Muscle layer of colon (tissue), 2 donors: Measurements from ENCODE around the gene MED8.

Experiments
- H3K27ac ChIP-seq: one replicate; pipeline ENCODE4 v1.7.0; 2013; ENCODE audit warnings: low read depth, mild to moderate bottlenecking, low read length, moderate library complexity
- H3K27me3 ChIP-seq, 2 donors: one replicate each; pipeline ENCODE4 v1.7.0; 2013; ENCODE audit warnings: low read length in 2 of 2, mild to moderate bottlenecking in 2 of 2; ENCODE audit not compliant: insufficient read depth in 2 of 2, control insufficient read depth in 1 of 2
- H3K36me3 ChIP-seq: one replicate; pipeline ENCODE4 v1.7.0; 2013; ENCODE audit warnings: mild to moderate bottlenecking, low read length; ENCODE audit not compliant: insufficient read depth
- H3K4me1 ChIP-seq: one replicate; pipeline ENCODE4 v1.7.0; 2013; ENCODE audit warnings: mild to moderate bottlenecking, low read length; ENCODE audit not compliant: insufficient read depth
- H3K4me3 ChIP-seq, 2 donors: one replicate each; pipeline ENCODE4 v1.7.0; 2013; ENCODE audit warnings: low read length in 2 of 2, low read depth in 1 of 2, mild to moderate bottlenecking in 1 of 2, moderate library complexity in 1 of 2
- H3K9ac ChIP-seq: one replicate; pipeline ENCODE4 v1.7.0; 2013; ENCODE audit warnings: low read length
- H3K9me3 ChIP-seq: one replicate; pipeline ENCODE4 v1.7.0; 2013; ENCODE audit warnings: mild to moderate bottlenecking, low read length
- donor health status: abdominal sarcoma.
- donor health status: Adenocarcinoma of cecum.

The MED8 gene

GRCh38 chr1:43432171-43432860 lies 42.7 kb upstream of the MED8 start:
- H3K9ac ChIP-seq, result no peak overlapping the region
- H3K9me3 ChIP-seq, result no peaks in the 10 kb centered on the region
- H3K4me1 ChIP-seq, result peaks cover 20% of the 10 kb centered on the region
- H3K27me3 ChIP-seq, result no peaks in the 10 kb centered on the region
- H3K4me3 ChIP-seq, result no peak overlapping the region
- no peak overlapping the region for H3K27ac ChIP-seq
- peaks cover 77% of the 10 kb centered on the region for H3K36me3 ChIP-seq

GRCh38 chr1:43431676-43432075 lies 42.1 kb upstream of the MED8 start:
- no peaks in the 10 kb centered on the region for H3K9me3 ChIP-seq
- no peak overlapping the region for H3K9ac ChIP-seq
- H3K27me3 ChIP-seq, result no peaks in the 10 kb centered on the region
- H3K27ac ChIP-seq, result no peak overlapping the region
- peaks cover 84% of the 10 kb centered on the region for H3K36me3 ChIP-seq
- no peak overlapping the region for H3K4me3 ChIP-seq
- H3K4me1 ChIP-seq, result peaks cover 18% of the 10 kb centered on the region

GRCh38 chr1:43430831-43431230 lies 41.2 kb upstream of the MED8 start:
- Histone ChIP-seq H3K9me3 (no peaks in the 10 kb centered on the region), H3K9ac (no peak overlapping the region), H3K27me3 (no peaks in the 10 kb centered on the region), H3K27ac (no peak overlapping the region), H3K4me3 (no peak overlapping the region), H3K4me1 (peaks cover 10% of the 10 kb centered on the region), H3K36me3 (peaks cover 92% of the 10 kb centered on the region)

GRCh38 chr1:43427941-43428340 lies 38.3 kb upstream of the MED8 start:
- peaks cover 91% of the 10 kb centered on the region for H3K36me3 ChIP-seq
- no peaks in the 10 kb centered on the region for H3K4me1 ChIP-seq
- no peaks in the 10 kb centered on the region for H3K27me3 ChIP-seq
- H3K9me3 ChIP-seq, result no peaks in the 10 kb centered on the region
- H3K9ac ChIP-seq, result no peak overlapping the region
- no peak overlapping the region for H3K4me3 ChIP-seq
- H3K27ac ChIP-seq, result no peak overlapping the region

DNA sequence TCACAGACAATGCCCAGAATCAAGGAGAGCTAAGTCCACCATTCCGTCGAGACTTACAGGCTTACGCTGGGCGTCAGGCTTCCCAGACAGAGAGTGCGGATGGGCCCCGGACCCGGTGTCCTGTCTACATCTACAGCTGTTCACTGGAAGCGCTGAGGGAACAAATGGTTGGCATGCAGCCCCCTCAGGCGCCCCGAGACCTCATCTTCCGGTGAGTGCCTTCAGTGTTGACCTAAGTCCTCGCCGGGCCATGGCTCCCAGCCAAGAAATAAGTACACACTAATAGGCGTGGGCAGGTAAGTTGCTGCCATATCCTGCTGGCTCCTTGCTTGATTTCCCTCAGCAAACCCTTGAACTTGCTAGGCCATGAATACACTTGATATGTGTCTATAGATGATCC lies 37.9 kb upstream of the MED8 start:
- H3K4me1 ChIP-seq, result no peaks in the 10 kb centered on the region
- peaks cover 87% of the 10 kb centered on the region for H3K36me3 ChIP-seq
- H3K9me3 ChIP-seq, result no peaks in the 10 kb centered on the region
- no peak overlapping the region for H3K9ac ChIP-seq
- H3K27me3 ChIP-seq, result no peaks in the 10 kb centered on the region
- H3K4me3 ChIP-seq, result no peak overlapping the region
- no peak overlapping the region for H3K27ac ChIP-seq

- Histone ChIP-seq H3K36me3 (peaks cover 86% of the 10 kb centered on the region), H3K27me3 (no peaks in the 10 kb centered on the region), H3K9ac (no peak overlapping the region), H3K4me1 (no peaks in the 10 kb centered on the region), H3K9me3 (no peaks in the 10 kb centered on the region), H3K27ac (no peak overlapping the region), H3K4me3 (no peak overlapping the region)
Measured at GRCh38 chr1:43426221-43426620, 36.6 kb upstream of the MED8 start.

- Histone ChIP-seq H3K36me3 (peaks cover 86% of the 10 kb centered on the region), H3K9ac (no peak overlapping the region), H3K9me3 (no peaks in the 10 kb centered on the region), H3K27me3 (no peaks in the 10 kb centered on the region), H3K27ac (no peak overlapping the region), H3K4me1 (no peaks in the 10 kb centered on the region), H3K4me3 (no peak overlapping the region)
Measured at GRCh38 chr1:43425045-43425444, 35.4 kb upstream of the MED8 start.

DNA sequence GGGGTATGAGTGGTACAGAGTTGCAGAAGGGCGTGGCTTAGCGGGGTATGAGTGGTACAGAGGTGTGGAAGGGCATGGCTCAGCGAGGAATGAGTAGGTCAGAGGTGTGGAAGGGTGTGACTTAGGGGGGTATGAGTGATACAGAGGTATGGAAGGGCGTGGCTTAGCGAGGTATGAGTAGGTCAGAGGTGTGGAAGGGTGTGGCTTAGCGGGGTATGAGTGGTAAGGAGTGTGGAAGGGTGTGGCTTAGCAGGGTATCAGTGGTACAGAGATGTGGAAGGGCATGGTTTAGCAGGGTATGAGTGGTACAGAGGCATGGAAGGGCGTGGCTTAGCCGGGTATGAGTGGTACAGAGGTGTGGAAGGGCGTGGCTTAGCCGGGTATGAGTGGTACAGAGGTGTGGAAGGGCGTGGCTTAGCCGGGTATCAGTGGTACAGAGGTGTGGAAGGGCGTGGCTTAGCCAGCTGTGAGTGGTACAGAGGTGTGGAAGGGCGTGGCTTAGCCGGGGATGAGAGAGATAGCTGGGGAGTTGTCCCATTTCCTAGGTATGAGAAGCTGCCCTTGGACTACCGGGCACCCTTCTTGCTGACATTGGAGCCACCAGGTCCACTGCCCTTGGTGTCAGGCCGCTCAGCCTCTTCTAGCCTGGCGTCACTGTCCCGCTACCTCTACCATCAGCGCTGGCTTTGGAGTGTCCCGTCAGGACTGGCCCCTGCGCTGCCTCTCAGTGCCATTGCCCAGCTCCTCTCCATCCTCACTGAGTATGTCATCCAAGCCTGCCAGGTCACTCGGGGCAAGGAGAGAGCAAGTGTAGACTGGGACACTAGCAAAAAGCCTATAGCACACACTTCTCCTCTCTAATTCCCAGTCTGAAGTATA lies 34.3 kb upstream of the MED8 start:
- no peaks in the 10 kb centered on the region for H3K27me3 ChIP-seq
- no peaks in the 10 kb centered on the region for H3K9me3 ChIP-seq
- no peak overlapping the region for H3K9ac ChIP-seq
- H3K27ac ChIP-seq, result no peak overlapping the region
- no peaks in the 10 kb centered on the region for H3K4me1 ChIP-seq
- H3K36me3 ChIP-seq, result peaks cover 86% of the 10 kb centered on the region
- no peak overlapping the region for H3K4me3 ChIP-seq

GRCh38 chr1:43422995-43423671 lies 33.5 kb upstream of the MED8 start:
- Histone ChIP-seq H3K9ac (no peak overlapping the region), H3K9me3 (no peaks in the 10 kb centered on the region), H3K27me3 (no peaks in the 10 kb centered on the region), H3K36me3 (peaks cover 86% of the 10 kb centered on the region), H3K27ac (no peak overlapping the region), H3K4me1 (no peaks in the 10 kb centered on the region), H3K4me3 (no peak overlapping the region)

DNA sequence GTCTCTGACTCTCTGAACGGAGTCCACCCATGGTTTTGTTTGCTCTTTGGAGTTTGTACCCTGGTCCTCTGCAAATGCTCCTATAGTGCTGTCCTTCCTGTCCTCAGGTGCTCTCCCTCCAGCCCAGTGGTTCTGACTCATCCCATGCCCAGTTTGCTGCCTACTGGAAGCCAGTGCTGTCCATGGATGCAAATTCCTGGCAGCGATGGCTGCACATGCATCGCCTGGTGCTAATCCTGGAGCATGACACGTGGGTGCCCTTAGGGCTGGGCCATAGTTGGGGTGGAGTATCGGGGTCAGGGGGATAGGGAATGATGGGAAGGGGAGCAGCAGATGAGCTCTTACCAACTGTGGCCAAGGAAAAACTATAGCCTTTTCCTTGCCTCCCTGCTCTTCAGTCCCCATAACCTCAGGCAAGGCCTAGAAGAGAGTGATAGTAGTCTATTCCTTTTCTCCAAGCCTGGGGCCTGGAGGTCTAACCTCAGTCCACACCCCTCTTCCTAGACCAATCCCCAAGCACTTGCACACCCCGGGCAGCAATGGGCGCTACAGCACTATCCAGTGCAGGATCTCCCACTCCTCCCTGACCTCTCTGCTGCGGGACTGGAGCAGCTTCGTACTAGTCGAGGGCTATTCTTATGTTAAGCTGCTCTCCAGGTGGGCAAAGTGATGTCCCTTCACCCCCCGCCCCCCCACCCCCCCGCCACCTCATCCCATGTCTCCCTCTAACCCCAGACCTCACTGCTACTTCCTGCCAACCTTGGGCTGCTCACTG lies 32.6 kb upstream of the MED8 start:
- H3K27me3 ChIP-seq, result no peaks in the 10 kb centered on the region
- H3K36me3 ChIP-seq, result peaks cover 86% of the 10 kb centered on the region
- H3K27ac ChIP-seq, result no peak overlapping the region
- H3K4me3 ChIP-seq, result no peak overlapping the region
- H3K9me3 ChIP-seq, result no peaks in the 10 kb centered on the region
- H3K9ac ChIP-seq, result no peak overlapping the region
- H3K4me1 ChIP-seq, result no peaks in the 10 kb centered on the region

- Histone ChIP-seq H3K9ac (no peak overlapping the region), H3K4me3 (no peak overlapping the region), H3K27me3 (no peaks in the 10 kb centered on the region), H3K4me1 (no peaks in the 10 kb centered on the region), H3K9me3 (no peaks in the 10 kb centered on the region), H3K36me3 (peaks cover 86% of the 10 kb centered on the region), H3K27ac (no peak overlapping the region)
Measured at GRCh38 chr1:43421396-43421795, 31.8 kb upstream of the MED8 start.
